ENCODE measurements around the gene DISP3.

Gene DISP3, protein sequence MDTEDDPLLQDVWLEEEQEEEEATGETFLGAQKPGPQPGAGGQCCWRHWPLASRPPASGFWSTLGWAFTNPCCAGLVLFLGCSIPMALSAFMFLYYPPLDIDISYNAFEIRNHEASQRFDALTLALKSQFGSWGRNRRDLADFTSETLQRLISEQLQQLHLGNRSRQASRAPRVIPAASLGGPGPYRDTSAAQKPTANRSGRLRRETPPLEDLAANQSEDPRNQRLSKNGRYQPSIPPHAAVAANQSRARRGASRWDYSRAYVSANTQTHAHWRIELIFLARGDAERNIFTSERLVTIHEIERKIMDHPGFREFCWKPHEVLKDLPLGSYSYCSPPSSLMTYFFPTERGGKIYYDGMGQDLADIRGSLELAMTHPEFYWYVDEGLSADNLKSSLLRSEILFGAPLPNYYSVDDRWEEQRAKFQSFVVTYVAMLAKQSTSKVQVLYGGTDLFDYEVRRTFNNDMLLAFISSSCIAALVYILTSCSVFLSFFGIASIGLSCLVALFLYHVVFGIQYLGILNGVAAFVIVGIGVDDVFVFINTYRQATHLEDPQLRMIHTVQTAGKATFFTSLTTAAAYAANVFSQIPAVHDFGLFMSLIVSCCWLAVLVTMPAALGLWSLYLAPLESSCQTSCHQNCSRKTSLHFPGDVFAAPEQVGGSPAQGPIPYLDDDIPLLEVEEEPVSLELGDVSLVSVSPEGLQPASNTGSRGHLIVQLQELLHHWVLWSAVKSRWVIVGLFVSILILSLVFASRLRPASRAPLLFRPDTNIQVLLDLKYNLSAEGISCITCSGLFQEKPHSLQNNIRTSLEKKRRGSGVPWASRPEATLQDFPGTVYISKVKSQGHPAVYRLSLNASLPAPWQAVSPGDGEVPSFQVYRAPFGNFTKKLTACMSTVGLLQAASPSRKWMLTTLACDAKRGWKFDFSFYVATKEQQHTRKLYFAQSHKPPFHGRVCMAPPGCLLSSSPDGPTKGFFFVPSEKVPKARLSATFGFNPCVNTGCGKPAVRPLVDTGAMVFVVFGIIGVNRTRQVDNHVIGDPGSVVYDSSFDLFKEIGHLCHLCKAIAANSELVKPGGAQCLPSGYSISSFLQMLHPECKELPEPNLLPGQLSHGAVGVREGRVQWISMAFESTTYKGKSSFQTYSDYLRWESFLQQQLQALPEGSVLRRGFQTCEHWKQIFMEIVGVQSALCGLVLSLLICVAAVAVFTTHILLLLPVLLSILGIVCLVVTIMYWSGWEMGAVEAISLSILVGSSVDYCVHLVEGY (N-terminal part only)

DNA sequence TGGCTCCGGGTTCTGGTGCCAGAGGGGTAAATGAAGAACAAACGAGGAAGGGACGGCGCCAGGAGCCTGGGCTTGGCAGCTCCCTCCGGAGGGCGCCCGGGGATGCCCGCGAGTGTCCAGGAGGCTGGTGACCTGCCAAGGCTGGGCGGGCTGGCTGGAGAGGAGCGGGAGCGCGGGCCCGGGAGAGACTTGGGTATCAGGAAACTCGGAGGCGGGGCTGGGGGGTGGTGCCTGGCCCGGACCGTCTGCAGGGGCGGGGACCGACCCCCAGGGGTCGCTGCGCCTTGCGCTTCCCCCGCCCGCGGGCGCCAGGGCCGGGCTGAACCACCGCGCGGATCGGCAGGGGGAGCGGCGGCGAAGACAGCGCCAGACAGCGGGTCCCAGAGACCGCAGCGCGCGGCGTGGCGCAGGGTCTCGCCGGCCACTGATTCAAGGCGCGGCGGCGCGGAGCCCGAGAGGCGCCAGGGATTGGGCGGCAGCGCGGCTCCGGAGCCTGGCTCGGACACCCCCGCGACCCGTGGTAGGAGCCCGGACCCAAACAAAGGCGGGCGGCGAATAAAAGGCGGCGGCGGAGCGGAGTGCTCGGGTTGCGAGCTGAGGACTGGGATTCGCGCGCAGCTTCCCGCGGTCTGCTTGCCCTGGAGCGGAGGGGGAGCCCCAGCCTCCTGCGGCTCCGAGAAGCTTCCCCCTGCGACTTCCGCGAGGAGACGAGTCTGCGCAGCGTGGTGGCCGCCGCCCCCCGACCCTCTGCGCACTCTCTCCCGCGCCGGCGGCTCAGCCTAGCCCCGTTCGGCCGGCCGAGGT, at the start of gene DISP3:
Gene DISP3 (plus strand): TSS at position 585 of the 804 bp plus-strand sequence. CDS start 21,838 bp downstream, outside the sequence.
- DNase-seq (ENCODE audit: low read depth, low spot score) = peak; percentile 30

DNA sequence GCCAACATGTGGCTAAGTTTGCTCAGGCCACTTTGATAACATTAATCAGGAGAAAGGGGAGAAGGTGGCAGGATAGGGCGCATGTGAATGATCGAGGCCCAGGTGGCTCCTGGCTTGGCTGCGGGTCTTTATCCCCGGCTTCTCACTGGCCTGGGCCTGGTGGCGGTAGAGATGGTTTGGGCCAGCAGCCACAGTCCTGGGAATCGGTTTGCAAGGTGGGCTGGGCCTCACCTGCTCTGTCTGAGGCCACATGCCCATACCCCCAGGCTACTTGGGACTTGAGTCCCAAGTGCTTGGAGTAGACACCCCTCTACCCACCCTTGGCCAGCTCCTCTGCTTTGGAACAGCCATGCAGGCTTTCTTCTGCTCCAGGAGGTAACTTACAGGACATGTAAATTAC, 49.7 kb upstream of the DISP3 start:
- H3K9ac ChIP-seq (ENCODE audit: insufficient read length) = no peak overlapping the region
- TF ChIP-seq FOXP2 (optimal IDR thresholded peaks at IDR 0.05; ENCODE audit: control extremely low read depth, extremely low read length, insufficient read depth) = no peak
- TF ChIP-seq EZH2 (IDR thresholded peaks at IDR 0.05) = no peak
- no peak for TF ChIP-seq POLR2AphosphoS5 (IDR thresholded peaks at IDR 0.05; ENCODE audit: borderline replicate concordance, low read depth, low read length)
- H3K36me3 ChIP-seq (ENCODE audit: insufficient read depth, low read length) = no peaks in the 10 kb centered on the region
- H3K4me3 ChIP-seq = no peak overlapping the region
- no peaks in the 10 kb centered on the region for H3K9me3 ChIP-seq (ENCODE audit: low read depth, low read length)
- no peak overlapping the region for H3K27ac ChIP-seq
- DNase-seq (ENCODE audit: low read depth, low spot score) = no peak

More for the DNA sequence above, at the start of gene DISP3:
- TF ChIP-seq POLR2AphosphoS5 (IDR thresholded peaks at IDR 0.05; ENCODE audit: borderline replicate concordance, low read depth, low read length) = peak; percentile 72; the same call in 1 of the 2 replicates
- no peak for TF ChIP-seq EZH2 (IDR thresholded peaks at IDR 0.05)
- no peak for TF ChIP-seq FOXP2 (optimal IDR thresholded peaks at IDR 0.05; ENCODE audit: control extremely low read depth, extremely low read length, insufficient read depth)
- Histone ChIP-seq H3K36me3 (ENCODE audit: insufficient read depth, low read length) (no peaks in the 10 kb centered on the region), H3K9ac (ENCODE audit: insufficient read length) (peak within 1 kb of the TSS; percentile 77), H3K9me3 (ENCODE audit: low read depth, low read length) (no peaks in the 10 kb centered on the region), H3K4me3 (peak within 1 kb of the TSS; percentile 77), H3K27ac (no peak within 1 kb of the TSS)

DNA sequence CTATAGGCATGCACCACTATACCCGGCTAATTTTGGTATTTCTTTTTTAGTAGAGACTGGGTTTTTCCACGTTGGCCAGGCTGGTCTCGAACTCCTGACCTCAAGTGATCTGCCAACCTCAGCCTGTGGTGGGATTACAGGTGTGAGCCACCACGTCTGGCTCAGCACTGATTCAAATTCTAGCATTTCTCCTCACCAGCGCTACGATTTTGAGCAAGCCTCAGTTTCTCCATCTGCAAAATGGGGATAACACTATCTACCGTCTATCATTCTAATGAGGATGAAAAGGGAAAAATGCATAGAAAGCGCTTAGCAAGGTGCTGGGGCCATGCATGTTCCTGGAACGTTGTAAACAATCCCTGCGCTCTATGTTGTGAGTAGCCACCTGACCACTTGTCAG, 49.0 kb upstream of the DISP3 start:
- Histone ChIP-seq H3K36me3 (ENCODE audit: insufficient read depth, low read length) (no peaks in the 10 kb centered on the region), H3K27ac (no peak overlapping the region), H3K9ac (ENCODE audit: insufficient read length) (no peak overlapping the region), H3K4me3 (no peak overlapping the region), H3K9me3 (ENCODE audit: low read depth, low read length) (no peaks in the 10 kb centered on the region)
- DNase-seq (ENCODE audit: low read depth, low spot score) = no peak
- TF ChIP-seq FOXP2 (optimal IDR thresholded peaks at IDR 0.05; ENCODE audit: control extremely low read depth, extremely low read length, insufficient read depth) = no peak
- TF ChIP-seq EZH2 (IDR thresholded peaks at IDR 0.05) = no peak
- TF ChIP-seq POLR2AphosphoS5 (IDR thresholded peaks at IDR 0.05; ENCODE audit: borderline replicate concordance, low read depth, low read length) = no peak

DNA sequence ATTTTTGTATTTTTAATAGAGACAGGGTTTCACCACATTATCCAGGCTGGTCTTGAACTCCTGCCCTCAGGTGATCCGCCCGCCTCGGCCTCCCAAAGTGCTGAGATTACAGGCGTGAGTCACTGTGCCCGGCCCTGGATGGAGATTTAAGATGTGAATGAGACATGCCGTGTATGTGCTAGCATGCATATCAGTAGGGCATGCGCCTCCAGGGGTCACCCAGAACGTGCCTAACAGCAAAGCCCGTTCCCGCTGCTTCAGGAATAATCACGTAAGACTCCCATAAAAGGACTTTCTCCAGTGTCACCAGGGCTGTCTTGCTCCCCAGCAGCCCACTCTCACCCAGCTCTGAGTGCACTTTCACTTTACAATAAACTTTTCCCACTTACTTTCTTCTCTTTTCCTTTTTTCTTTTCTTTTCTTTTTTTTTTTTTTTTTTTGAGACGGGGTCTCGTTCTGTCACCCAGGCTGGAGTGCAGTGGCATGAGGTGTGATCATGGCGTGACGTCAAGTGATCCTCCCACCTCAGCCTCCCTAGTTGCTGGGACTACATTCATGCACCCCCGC, 46.9 kb upstream of the DISP3 start:
- Histone ChIP-seq H3K36me3 (ENCODE audit: insufficient read depth, low read length) (no peaks in the 10 kb centered on the region), H3K4me3 (no peak overlapping the region), H3K9me3 (ENCODE audit: low read depth, low read length) (no peaks in the 10 kb centered on the region), H3K9ac (ENCODE audit: insufficient read length) (no peak overlapping the region), H3K27ac (no peak overlapping the region)
- TF ChIP-seq FOXP2 (optimal IDR thresholded peaks at IDR 0.05; ENCODE audit: control extremely low read depth, extremely low read length, insufficient read depth) = no peak
- no peak for DNase-seq (ENCODE audit: low read depth, low spot score)

DNA sequence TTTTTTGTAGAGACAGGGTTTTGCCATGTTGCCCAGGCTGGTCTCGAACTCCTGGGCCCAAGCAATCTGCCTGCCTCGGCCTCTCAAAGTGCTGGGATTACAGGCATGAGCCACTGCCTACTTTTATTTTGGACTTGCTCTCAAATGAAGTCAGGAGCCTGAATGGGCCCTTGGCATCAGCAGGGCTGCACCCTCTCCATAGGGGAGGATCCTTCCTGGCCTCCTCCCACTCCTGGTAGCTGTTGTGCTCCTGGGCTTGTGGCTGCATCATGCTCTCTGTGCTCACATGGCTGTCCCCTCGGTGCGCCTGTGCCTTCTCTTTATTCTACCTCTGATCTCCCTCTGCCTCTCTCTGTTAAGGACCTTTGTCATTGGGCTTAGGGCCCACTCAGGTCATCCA, 46.4 kb upstream of the DISP3 start:
- Histone ChIP-seq H3K9me3 (ENCODE audit: low read depth, low read length) (no peaks in the 10 kb centered on the region), H3K4me3 (no peak overlapping the region), H3K36me3 (ENCODE audit: insufficient read depth, low read length) (no peaks in the 10 kb centered on the region), H3K9ac (ENCODE audit: insufficient read length) (no peak overlapping the region), H3K27ac (no peak overlapping the region)
- TF ChIP-seq POLR2AphosphoS5 (IDR thresholded peaks at IDR 0.05; ENCODE audit: borderline replicate concordance, low read depth, low read length) = no peak
- no peak for TF ChIP-seq FOXP2 (optimal IDR thresholded peaks at IDR 0.05; ENCODE audit: control extremely low read depth, extremely low read length, insufficient read depth)
- TF ChIP-seq EZH2 (IDR thresholded peaks at IDR 0.05) = no peak
- DNase-seq (ENCODE audit: low read depth, low spot score) = no peak

DNA sequence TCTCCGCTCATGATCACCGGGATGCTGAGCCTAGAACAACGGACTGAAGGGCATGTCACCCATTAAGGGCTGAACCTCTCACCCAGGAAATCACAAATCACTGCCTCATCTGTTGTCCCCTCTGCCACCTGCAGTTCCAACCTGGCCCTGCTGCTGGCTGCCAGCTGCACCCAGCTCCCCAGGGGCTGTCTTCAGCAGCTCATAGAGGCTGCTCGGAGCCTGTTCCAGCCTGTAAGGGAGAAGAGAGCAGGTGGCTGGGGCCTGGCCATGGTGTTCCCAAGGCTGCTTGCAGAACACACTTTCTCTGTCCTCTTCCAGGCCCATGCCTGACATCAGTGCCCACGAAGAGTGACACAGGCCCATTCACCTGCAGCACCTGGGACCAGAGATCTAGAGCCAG, 44.5 kb upstream of the DISP3 start:
- Histone ChIP-seq H3K36me3 (ENCODE audit: insufficient read depth, low read length) (no peaks in the 10 kb centered on the region), H3K9ac (ENCODE audit: insufficient read length) (no peak overlapping the region), H3K27ac (no peak overlapping the region), H3K4me3 (no peak overlapping the region), H3K9me3 (ENCODE audit: low read depth, low read length) (no peaks in the 10 kb centered on the region)
- DNase-seq (ENCODE audit: low read depth, low spot score) = no peak
- no peak for TF ChIP-seq EZH2 (IDR thresholded peaks at IDR 0.05)
- TF ChIP-seq POLR2AphosphoS5 (IDR thresholded peaks at IDR 0.05; ENCODE audit: borderline replicate concordance, low read depth, low read length) = no peak
- no peak for TF ChIP-seq FOXP2 (optimal IDR thresholded peaks at IDR 0.05; ENCODE audit: control extremely low read depth, extremely low read length, insufficient read depth)

DNA sequence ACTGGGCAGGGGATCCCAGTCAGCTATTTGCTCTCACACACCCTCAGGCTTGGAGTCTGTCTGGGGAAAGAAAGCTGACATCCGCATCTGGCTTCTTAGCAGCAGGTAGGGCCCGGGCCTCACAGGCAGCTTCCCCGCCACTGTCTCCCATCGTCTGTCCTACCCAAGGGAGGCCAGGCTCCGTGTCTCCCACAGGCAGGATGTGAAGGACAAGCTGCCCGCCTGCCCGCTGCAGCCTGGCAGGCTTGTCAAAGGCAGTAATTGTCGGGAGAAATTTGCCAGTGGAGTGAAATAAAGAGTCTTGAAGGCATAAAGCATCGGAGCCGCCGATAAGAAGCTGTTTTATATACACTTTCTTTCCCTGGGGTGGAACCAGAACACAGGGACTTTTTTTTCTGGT, 44.0 kb upstream of the DISP3 start:
- no peak for DNase-seq (ENCODE audit: low read depth, low spot score)
- no peak overlapping the region for H3K27ac ChIP-seq
- no peak overlapping the region for H3K9ac ChIP-seq (ENCODE audit: insufficient read length)
- H3K4me3 ChIP-seq = no peak overlapping the region
- H3K9me3 ChIP-seq (ENCODE audit: low read depth, low read length) = no peaks in the 10 kb centered on the region
- no peak for TF ChIP-seq POLR2AphosphoS5 (IDR thresholded peaks at IDR 0.05; ENCODE audit: borderline replicate concordance, low read depth, low read length)
- no peak for TF ChIP-seq FOXP2 (optimal IDR thresholded peaks at IDR 0.05; ENCODE audit: control extremely low read depth, extremely low read length, insufficient read depth)
- no peak for TF ChIP-seq EZH2 (IDR thresholded peaks at IDR 0.05)
- no peaks in the 10 kb centered on the region for H3K36me3 ChIP-seq (ENCODE audit: insufficient read depth, low read length)

Data from SK-N-MC (cell line).